Gastrocnemius medialis (tissue), 4 donors: Measurements from ENCODE around the gene NLGN4Y. TPM values are rescaled to one million over a fixed set of nuclear protein-coding genes. Genes with fewer than 3 reads are reported as not detected.
A peak's percentile ranks its signal among the peaks of the same experiment; 100 is the strongest.
"Not testable (repeated sequence)": the region's sequence is repeated elsewhere in the genome, so short reads cannot be mapped to it uniquely, and the experiment has no call there.

Experiments
- ATAC-seq, 2 donors: fragments of 150-250 bp; one replicate each; pipeline ENCODE4 v1.9.1; 2016
- DNase-seq, 2 donors: peaks; one replicate each; pipeline ENCODE4 v3.0.0-alpha.2; 2019
- H3K27ac ChIP-seq, 4 donors: fragments of 200-600 bp; sonication (generic); 1 replicate in 1 of 4; 2 replicates in 3 of 4; pipeline ENCODE4 v1.5.1; 2016 to 2018; ENCODE audit warnings: mild to moderate bottlenecking in 2 of 4, moderate library complexity in 1 of 4
- H3K27me3 ChIP-seq, 3 donors: fragments of 200-600 bp; sonication (generic) in 2 of 3; 1 replicate in 1 of 3; 2 replicates in 2 of 3; pipeline versions ENCODE4 v1.5.1 to v1.6.0; 2016 to 2019; ENCODE audit warnings: mild to moderate bottlenecking in 1 of 3, moderate library complexity in 1 of 3
- H3K36me3 ChIP-seq, 2 donors: fragments of 200-600 bp; sonication (generic) in 1 of 2; one replicate each; pipeline ENCODE4 v1.5.1; 2017 to 2018
- H3K4me1 ChIP-seq, 2 donors: fragments of 200-600 bp; sonication (generic) in 1 of 2; one replicate each; pipeline ENCODE4 v1.5.1; 2016 to 2017; ENCODE audit warnings: mild to moderate bottlenecking in 2 of 2
- H3K4me3 ChIP-seq, 4 donors: fragments of 200-600 bp; sonication (generic) in 3 of 4; 1 replicate in 1 of 4; 2 replicates in 3 of 4; pipeline ENCODE4 v1.5.1; 2016 to 2019; ENCODE audit warnings: mild to moderate bottlenecking in 2 of 4
- H3K9me3 ChIP-seq, 3 donors: fragments of 200-600 bp; sonication (generic) in 2 of 3; 1 replicate in 1 of 3; 2 replicates in 2 of 3; pipeline ENCODE4 v1.5.1; 2016 to 2019
- CTCF ChIP-seq, 5 experiments: fragments of 450-650 bp in 3 of 5; fragments of 200-600 bp in 2 of 5; sonication (generic) in 2 of 5; IDR thresholded peaks in 4 of 5; conservative IDR thresholded peaks in 1 of 5; 1 replicate in 4 of 5; 2 replicates in 1 of 5; pipeline ENCODE4 v1.5.1; 2016 to 2019; ENCODE audit warnings: antibody characterized with exemption in 5 of 5, mild to moderate bottlenecking in 3 of 5, moderate library complexity in 3 of 5
- POLR2A ChIP-seq, 2 donors: fragments of 450-650 bp; IDR thresholded peaks; one replicate each; pipeline ENCODE4 v1.6.1; 2017; ENCODE audit warnings: antibody characterized with exemption in 2 of 2, mild to moderate bottlenecking in 2 of 2, moderate library complexity in 2 of 2
- in situ Hi-C, 4 donors: fragments of 200-750 bp; cut with MboI; loops; one replicate each; pipeline versions ENCODE4 v1.15.0 to v1.8.0; 2017; ENCODE audit warnings: low sequenced_read_pairs in 4 of 4
- intact Hi-C: fragments of 100-400 bp; cut with DNase I; formaldehyde crosslinking; loops from one replicate; pipeline ENCODE4 v1.15.1; 2023; ENCODE audit warnings: low total_unique reads
- total RNA-seq, 4 donors: library from RNA; depleted of rRNA; stranded (reverse); fragments of >200 nt; gene quantifications; one replicate each; pipeline versions ENCODE4 v1.1.0 to v1.2.3, GENCODE V29; 2016

The NLGN4Y gene
- total RNA-seq, 4 donors from 2014 or later: 9.6 to 24.3 TPM; not detected in 2

- no peak for DNase-seq
- peak; percentile 30 to 36 for ATAC-seq
- no peak for TF ChIP-seq POLR2A (IDR thresholded peaks at IDR 0.05)
- TF ChIP-seq CTCF (IDR thresholded peaks at IDR 0.05 in 4 of 5, conservative IDR thresholded peaks at IDR 0.05 in 1 of 5): no peak
- no peaks in the 10 kb centered on the region for H3K4me1 ChIP-seq
- in situ Hi-C loops (no loop called here), intact Hi-C loops (no loop called here)
- H3K27me3 ChIP-seq: no peaks in the 10 kb centered on the region
- H3K4me3 ChIP-seq: no peak overlapping the region
- H3K36me3 ChIP-seq: no peaks in the 10 kb centered on the region
- H3K9me3 ChIP-seq: no peaks in the 10 kb centered on the region
- H3K27ac ChIP-seq: no peak overlapping the region
These were observed 310.1 kb downstream of the NLGN4Y start for GRCh38 chrY:14834103-14835060.

DNA sequence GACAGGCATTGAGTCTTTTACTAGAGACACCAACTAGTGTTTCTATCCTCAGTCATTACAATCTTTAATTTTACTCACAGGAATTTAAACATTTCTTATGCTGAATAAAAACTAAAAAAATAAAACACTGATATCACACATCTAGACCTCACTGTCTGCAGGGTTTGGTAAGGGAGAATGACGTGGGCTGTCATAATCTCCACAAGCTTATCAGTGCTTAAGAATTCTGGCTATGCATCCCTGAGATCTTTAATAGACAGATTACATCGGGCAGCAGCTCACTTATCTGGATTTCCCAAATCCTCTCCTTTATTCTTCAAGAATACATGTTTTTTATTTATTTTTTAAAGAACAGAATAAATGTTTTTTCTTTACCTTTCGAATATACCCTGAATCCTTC lies 313.1 kb downstream of the NLGN4Y start:
- intact Hi-C loops: no loop called here
- ATAC-seq: no peak
- in situ Hi-C loops: no loop called here
- Histone ChIP-seq H3K4me3 (no peak overlapping the region), H3K4me1 (no peaks in the 10 kb centered on the region), H3K27me3 (no peaks in the 10 kb centered on the region), H3K9me3 (no peaks in the 10 kb centered on the region), H3K36me3 (no peaks in the 10 kb centered on the region), H3K27ac (no peak overlapping the region)
- DNase-seq: no peak
- TF ChIP-seq CTCF (IDR thresholded peaks at IDR 0.05 in 4 of 5, conservative IDR thresholded peaks at IDR 0.05 in 1 of 5): no peak
- TF ChIP-seq POLR2A (IDR thresholded peaks at IDR 0.05): no peak

DNA sequence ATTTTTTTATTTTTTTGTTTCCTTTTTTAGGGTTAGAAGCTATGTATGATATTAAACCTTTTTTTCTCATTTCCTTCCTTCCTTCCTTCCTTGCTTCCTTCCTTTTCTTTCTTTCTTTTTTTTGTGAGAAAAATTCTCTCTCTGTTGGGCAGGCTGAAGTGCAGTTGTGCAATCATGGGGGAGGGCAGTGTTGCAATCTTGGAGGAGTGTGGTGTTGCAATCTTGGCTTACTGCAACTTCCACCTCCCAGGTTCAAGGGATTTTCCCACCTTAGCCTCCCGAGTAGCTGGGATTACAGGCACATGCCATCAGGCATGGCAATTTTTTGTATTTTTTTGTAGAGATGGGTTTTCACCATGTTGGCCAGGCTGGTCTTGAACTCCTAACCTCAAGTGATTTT lies 326.4 kb downstream of the NLGN4Y start:
- H3K36me3 ChIP-seq: no peaks in the 10 kb centered on the region
- TF ChIP-seq POLR2A (IDR thresholded peaks at IDR 0.05) (no peak), CTCF (IDR thresholded peaks at IDR 0.05 in 4 of 5, conservative IDR thresholded peaks at IDR 0.05 in 1 of 5) (no peak)
- no peak overlapping the region for H3K27ac ChIP-seq
- H3K4me3 ChIP-seq: no peak overlapping the region
- H3K27me3 ChIP-seq: no peaks in the 10 kb centered on the region
- H3K4me1 ChIP-seq: no peaks in the 10 kb centered on the region
- in situ Hi-C loops: no loop called here
- no peak for ATAC-seq
- no peak for DNase-seq
- intact Hi-C loops: no loop called here
- no peaks in the 10 kb centered on the region for H3K9me3 ChIP-seq

- Histone ChIP-seq H3K27me3 (no peaks in the 10 kb centered on the region), H3K4me1 (no peaks in the 10 kb centered on the region), H3K4me3 (no peak overlapping the region), H3K36me3 (no peaks in the 10 kb centered on the region), H3K9me3 (no peaks in the 10 kb centered on the region), H3K27ac (no peak overlapping the region)
- TF ChIP-seq POLR2A (IDR thresholded peaks at IDR 0.05): no peak
- TF ChIP-seq CTCF (IDR thresholded peaks at IDR 0.05 in 4 of 5, conservative IDR thresholded peaks at IDR 0.05 in 1 of 5): no peak
- ATAC-seq: no peak
- DNase-seq: no peak
- intact Hi-C loops: no loop called here
- in situ Hi-C loops: no loop called here
These were observed 336.1 kb downstream of the NLGN4Y start for GRCh38 chrY:14860448-14860847.

DNA sequence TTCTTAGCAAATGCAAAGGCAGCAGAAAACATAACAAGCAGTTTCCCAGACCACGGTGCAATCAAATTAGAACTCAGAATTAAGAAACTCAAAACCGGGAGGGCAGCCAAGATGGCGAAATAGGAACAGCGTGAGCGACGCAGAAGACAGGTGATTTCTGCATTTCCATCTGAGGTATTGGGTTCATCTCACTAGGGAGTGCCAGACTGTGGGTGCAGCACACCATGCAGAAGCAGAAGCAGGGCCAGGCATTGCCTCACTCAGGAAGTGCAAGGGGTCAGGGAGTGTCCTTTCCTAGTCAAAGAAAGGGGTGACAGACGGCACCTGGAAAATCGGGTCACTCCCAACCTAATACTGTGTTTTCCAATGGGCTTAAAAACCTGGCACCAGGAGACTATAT lies 336.7 kb downstream of the NLGN4Y start:
- H3K9me3 ChIP-seq, intact Hi-C loops, H3K27ac ChIP-seq, H3K36me3 ChIP-seq, in situ Hi-C loops, H3K27me3 ChIP-seq, ATAC-seq, DNase-seq, H3K4me3 ChIP-seq, H3K4me1 ChIP-seq: not testable (repeated sequence)
